Kidney epithelial cell (primary cell): Measurements from ENCODE around the gene CFAP92. TPM values are rescaled to one million over a fixed set of nuclear protein-coding genes. Genes with fewer than 3 reads are reported as not detected.

ENCODE experiments used
- DNase-seq: peaks from one replicate; pipeline ENCODE4 v3.0.0-alpha.2; 2010; ENCODE audit warnings: low read depth
- H3K27me3 ChIP-seq: 2 replicates; pipeline ENCODE4 v1.6.0; 2011; ENCODE audit warnings: low read length; ENCODE audit not compliant: control insufficient read depth, insufficient read depth
- H3K36me3 ChIP-seq: 2 replicates; pipeline ENCODE4 v1.5.1; 2011; ENCODE audit warnings: low read length; ENCODE audit not compliant: control insufficient read depth, insufficient read depth
- H3K4me3 ChIP-seq: 2 replicates; pipeline ENCODE4 v1.5.1; 2011; ENCODE audit warnings: low read depth, mild to moderate bottlenecking, control low read depth, low read length
- CTCF ChIP-seq: IDR thresholded peaks from 2 replicates; pipeline ENCODE4 v1.5.1; 2011; ENCODE audit warnings: mild to moderate bottlenecking, moderate library complexity, low read length, control low read depth, inconsistent platforms; ENCODE audit not compliant: insufficient read depth, poor library complexity, severe bottlenecking
- total RNA-seq: library from RNA; depleted of rRNA; stranded (reverse); fragments of >200 nt; gene quantifications from 2 replicates; pipeline ENCODE4 v1.2.3, GENCODE V29; 2015

The CFAP92 gene
- total RNA-seq, 1 donor from 2014 or later, result 0.50 TPM

- H3K36me3 ChIP-seq, result no peaks in the 10 kb centered on the region
- no peak for TF ChIP-seq CTCF
- peaks cover 6% of the 10 kb centered on the region for H3K27me3 ChIP-seq
- DNase-seq, result no peak
- no peak overlapping the region for H3K4me3 ChIP-seq
Measured at GRCh38 chr3:128970740-128971047, 23.2 kb downstream of the CFAP92 start.

GRCh38 chr3:128969993-128970739 is 23.7 kb downstream of the CFAP92 start:
- Histone ChIP-seq H3K36me3 (no peaks in the 10 kb centered on the region), H3K27me3 (peaks cover 6% of the 10 kb centered on the region), H3K4me3 (no peak overlapping the region)
- DNase-seq, result no peak
- TF ChIP-seq CTCF, result peak; percentile 94

DNA sequence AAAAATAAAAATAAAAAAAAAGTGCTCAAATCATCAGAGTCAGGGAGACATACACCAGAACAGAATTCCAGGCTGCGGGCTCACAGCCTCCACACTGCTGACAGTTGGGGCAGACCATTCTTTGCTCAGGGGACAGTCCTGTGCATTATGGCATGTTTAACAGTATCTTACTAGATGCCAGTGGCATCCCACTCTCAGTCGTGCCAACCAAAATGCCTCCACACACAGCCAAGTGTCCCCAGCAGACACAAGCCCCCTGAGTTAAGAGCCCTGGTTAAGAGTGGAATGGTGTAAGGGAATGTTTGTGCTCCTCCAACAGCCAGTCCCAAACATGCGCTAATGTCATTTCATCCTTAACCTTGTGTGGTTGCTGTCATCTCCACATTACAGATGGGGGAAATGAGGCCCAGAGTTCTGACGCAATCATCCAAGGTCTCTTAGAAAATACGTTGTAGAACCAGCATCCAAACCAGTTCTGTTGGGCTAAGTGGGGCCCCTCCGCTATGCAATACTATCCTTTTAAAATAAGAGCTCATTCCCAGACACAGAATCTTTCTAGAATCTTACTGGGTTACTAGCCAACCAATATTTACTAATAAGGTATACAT is 26.0 kb downstream of the CFAP92 start:
- peaks cover 6% of the 10 kb centered on the region for H3K27me3 ChIP-seq
- TF ChIP-seq CTCF, result no peak
- no peak overlapping the region for H3K4me3 ChIP-seq
- no peak for DNase-seq
- H3K36me3 ChIP-seq, result no peaks in the 10 kb centered on the region

DNA sequence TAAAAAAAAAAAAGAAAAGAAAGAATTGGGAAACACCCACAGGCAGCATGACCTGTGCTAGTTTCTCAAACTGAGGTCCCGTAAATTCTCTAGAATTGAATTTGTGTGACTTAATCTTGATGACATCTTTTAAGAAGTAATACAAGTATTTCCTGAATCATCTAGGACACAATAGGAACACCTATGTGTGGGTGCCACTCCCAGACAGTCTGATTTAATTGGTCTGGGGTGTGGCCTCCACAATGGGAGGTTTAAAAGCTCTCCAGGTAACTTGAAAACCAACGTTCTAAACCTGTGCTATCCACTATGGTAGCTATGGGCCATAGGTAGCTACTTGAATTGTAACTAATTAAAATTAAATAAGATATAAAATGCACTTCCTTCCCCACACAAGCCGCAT is 28.1 kb downstream of the CFAP92 start:
- Histone ChIP-seq H3K4me3 (no peak overlapping the region), H3K27me3 (peaks cover 6% of the 10 kb centered on the region), H3K36me3 (no peaks in the 10 kb centered on the region)
- TF ChIP-seq CTCF, result no peak
- no peak for DNase-seq

GRCh38 chr3:128965280-128965679 is 28.6 kb downstream of the CFAP92 start:
- Histone ChIP-seq H3K27me3 (peaks cover 6% of the 10 kb centered on the region), H3K4me3 (no peak overlapping the region), H3K36me3 (no peaks in the 10 kb centered on the region)
- DNase-seq, result no peak
- no peak for TF ChIP-seq CTCF

GRCh38 chr3:128956440-128956839 is 37.4 kb downstream of the CFAP92 start:
- H3K27me3 ChIP-seq, result no peaks in the 10 kb centered on the region
- no peak overlapping the region for H3K4me3 ChIP-seq
- TF ChIP-seq CTCF, result no peak
- H3K36me3 ChIP-seq, result no peaks in the 10 kb centered on the region
- DNase-seq, result no peak
